ENCODE results near the gene SOX5. TPM values are rescaled to one million over a fixed set of nuclear protein-coding genes. Genes with fewer than 3 reads are reported as not detected.
"Not testable (repeated sequence)": the region's sequence is repeated elsewhere in the genome, so short reads cannot be mapped to it uniquely, and the experiment has no call there.

SOX5 gene
- total RNA-seq, 5 donors from 2014 or later (not counting 1 experiment from before 2014, with no cell fraction given): 0.10 to 1.1 (median 0.39) TPM; not detected in 1

- no peaks in the 10 kb centered on the region for H3K4me1 Mint-ChIP-seq
- Histone ChIP-seq H3K27ac (ENCODE audit: low read length) (no peak overlapping the region), H3K27me3 (replicated peaks in 1 of 2; ENCODE audit: control insufficient read depth in 2 of 2, extremely low read depth in 1 of 2, insufficient read depth in 2 of 2, low read length in 1 of 2) (no peaks in the 10 kb centered on the region), H3K9me3 (no peaks in the 10 kb centered on the region), H3K36me3 (ENCODE audit: control insufficient read depth in 2 of 2, extremely low read depth in 1 of 2, insufficient read depth in 1 of 2, low read length in 1 of 2) (no peaks in the 10 kb centered on the region), H3K4me1 (ENCODE audit: control insufficient read depth in 1 of 2, extremely low read depth in 1 of 2, insufficient read depth in 2 of 2, low read length in 2 of 2) (no peaks in the 10 kb centered on the region), H3K4me3 (ENCODE audit: control insufficient read depth in 1 of 2, extremely low read depth in 1 of 2, low read length in 1 of 2) (no peak overlapping the region)
- H3K9me3 Mint-ChIP-seq: no peaks in the 10 kb centered on the region
- no peak for DNase-seq
- ATAC-seq (replicated peaks in 1 of 4): no peak
- CTCF ChIA-PET: no interaction called here
- POLR2A ChIA-PET: no interaction called here
- H3K27ac Mint-ChIP-seq: no peak overlapping the region
- no peaks in the 10 kb centered on the region for H3K27me3 Mint-ChIP-seq
- H3K4me3 Mint-ChIP-seq: no peak overlapping the region
- no peaks in the 10 kb centered on the region for H3K36me3 Mint-ChIP-seq
- 100% methylated on average over 1 of the region's 3 CpGs for WGBS (ENCODE audit: insufficient coverage)
Observed at GRCh38 chr12:23887055-23887835, 62.2 kb downstream of the SOX5 start.

GRCh38 chr12:23885394-23885793 is 64.1 kb downstream of the SOX5 start:
- H3K36me3 Mint-ChIP-seq: no peaks in the 10 kb centered on the region
- DNase-seq (no peak), ATAC-seq (replicated peaks in 1 of 4) (no peak)
- H3K27me3 Mint-ChIP-seq: no peaks in the 10 kb centered on the region
- Histone ChIP-seq H3K9me3 (no peaks in the 10 kb centered on the region), H3K4me1 (ENCODE audit: control insufficient read depth in 1 of 2, extremely low read depth in 1 of 2, insufficient read depth in 2 of 2, low read length in 2 of 2) (no peaks in the 10 kb centered on the region), H3K27me3 (replicated peaks in 1 of 2; ENCODE audit: control insufficient read depth in 2 of 2, extremely low read depth in 1 of 2, insufficient read depth in 2 of 2, low read length in 1 of 2) (no peaks in the 10 kb centered on the region), H3K27ac (ENCODE audit: low read length) (no peak overlapping the region), H3K36me3 (ENCODE audit: control insufficient read depth in 2 of 2, extremely low read depth in 1 of 2, insufficient read depth in 1 of 2, low read length in 1 of 2) (no peaks in the 10 kb centered on the region), H3K4me3 (ENCODE audit: control insufficient read depth in 1 of 2, extremely low read depth in 1 of 2, low read length in 1 of 2) (no peak overlapping the region)
- H3K9me3 Mint-ChIP-seq: no peaks in the 10 kb centered on the region
- ChIA-PET CTCF (no interaction called here), POLR2A (no interaction called here)
- H3K27ac Mint-ChIP-seq: no peak overlapping the region
- H3K4me3 Mint-ChIP-seq: no peak overlapping the region
- no CpG with 5 or more reads among the region's 2 CpGs for WGBS (ENCODE audit: insufficient coverage)
- H3K4me1 Mint-ChIP-seq: no peaks in the 10 kb centered on the region

GRCh38 chr12:23884909-23885308 is 64.6 kb downstream of the SOX5 start:
- WGBS (ENCODE audit: insufficient coverage): no CpG with 5 or more reads among the region's 3 CpGs
- no peaks in the 10 kb centered on the region for H3K4me1 Mint-ChIP-seq
- CTCF ChIA-PET: no interaction called here
- POLR2A ChIA-PET: no interaction called here
- H3K27ac Mint-ChIP-seq: no peak overlapping the region
- no peak for ATAC-seq (replicated peaks in 1 of 4)
- Histone ChIP-seq H3K4me3 (ENCODE audit: control insufficient read depth in 1 of 2, extremely low read depth in 1 of 2, low read length in 1 of 2) (no peak overlapping the region), H3K4me1 (ENCODE audit: control insufficient read depth in 1 of 2, extremely low read depth in 1 of 2, insufficient read depth in 2 of 2, low read length in 2 of 2) (no peaks in the 10 kb centered on the region), H3K27ac (ENCODE audit: low read length) (no peak overlapping the region), H3K9me3 (no peaks in the 10 kb centered on the region), H3K36me3 (ENCODE audit: control insufficient read depth in 2 of 2, extremely low read depth in 1 of 2, insufficient read depth in 1 of 2, low read length in 1 of 2) (no peaks in the 10 kb centered on the region), H3K27me3 (replicated peaks in 1 of 2; ENCODE audit: control insufficient read depth in 2 of 2, extremely low read depth in 1 of 2, insufficient read depth in 2 of 2, low read length in 1 of 2) (no peaks in the 10 kb centered on the region)
- DNase-seq: no peak
- no peak overlapping the region for H3K4me3 Mint-ChIP-seq
- no peaks in the 10 kb centered on the region for H3K36me3 Mint-ChIP-seq
- H3K9me3 Mint-ChIP-seq: no peaks in the 10 kb centered on the region
- no peaks in the 10 kb centered on the region for H3K27me3 Mint-ChIP-seq

- Mint-ChIP-seq H3K27me3 (no peaks in the 10 kb centered on the region), H3K36me3 (no peaks in the 10 kb centered on the region), H3K4me1 (no peaks in the 10 kb centered on the region), H3K4me3 (no peak overlapping the region), H3K9me3 (peaks cover 0 to 7% (median under 1%) of the 10 kb centered on the region in 3 donors), H3K27ac (no peak overlapping the region)
- ChIA-PET CTCF (interaction anchor here in 1 of 2 donors (0.6 kb wide), 1 partner anchor 17 kb away, joined by 4 read pairs; no protein-coding TSS in a partner anchor), POLR2A (no interaction called here)
- H3K4me3 ChIP-seq (ENCODE audit: control insufficient read depth in 1 of 2, extremely low read depth in 1 of 2, low read length in 1 of 2): no peak overlapping the region
- DNase-seq (no peak), ATAC-seq (replicated peaks in 1 of 4) (no peak)
- H3K9me3 ChIP-seq: no peaks in the 10 kb centered on the region
- H3K27ac ChIP-seq (ENCODE audit: low read length): no peak overlapping the region
- H3K36me3 ChIP-seq (ENCODE audit: control insufficient read depth in 2 of 2, extremely low read depth in 1 of 2, insufficient read depth in 1 of 2, low read length in 1 of 2): no peaks in the 10 kb centered on the region
- H3K4me1 ChIP-seq (ENCODE audit: control insufficient read depth in 1 of 2, extremely low read depth in 1 of 2, insufficient read depth in 2 of 2, low read length in 2 of 2): no peaks in the 10 kb centered on the region
- WGBS (ENCODE audit: insufficient coverage): 87% methylated on average over 4 of the region's 5 CpGs
- H3K27me3 ChIP-seq (replicated peaks in 1 of 2; ENCODE audit: control insufficient read depth in 2 of 2, extremely low read depth in 1 of 2, insufficient read depth in 2 of 2, low read length in 1 of 2): no peaks in the 10 kb centered on the region
Observed at GRCh38 chr12:23880988-23881387, 68.5 kb downstream of the SOX5 start.

- H3K27ac Mint-ChIP-seq; H3K9me3 ChIP-seq; H3K4me3 ChIP-seq (ENCODE audit: control insufficient read depth in 1 of 2, extremely low read depth in 1 of 2, low read length in 1 of 2); H3K4me3 Mint-ChIP-seq; H3K4me1 ChIP-seq (ENCODE audit: control insufficient read depth in 1 of 2, extremely low read depth in 1 of 2, insufficient read depth in 2 of 2, low read length in 2 of 2); H3K9me3 Mint-ChIP-seq; H3K36me3 ChIP-seq (ENCODE audit: control insufficient read depth in 2 of 2, extremely low read depth in 1 of 2, insufficient read depth in 1 of 2, low read length in 1 of 2); H3K4me1 Mint-ChIP-seq; H3K36me3 Mint-ChIP-seq; CTCF ChIA-PET; H3K27ac ChIP-seq (ENCODE audit: low read length); H3K27me3 Mint-ChIP-seq; POLR2A ChIA-PET; H3K27me3 ChIP-seq (replicated peaks in 1 of 2; ENCODE audit: control insufficient read depth in 2 of 2, extremely low read depth in 1 of 2, insufficient read depth in 2 of 2, low read length in 1 of 2); ATAC-seq (replicated peaks in 1 of 4); DNase-seq: not testable (repeated sequence)
- WGBS (ENCODE audit: insufficient coverage): no CpG with 5 or more reads among the region's 1 CpG
Observed at GRCh38 chr12:23876618-23877017, 72.9 kb downstream of the SOX5 start.

- ATAC-seq (replicated peaks in 1 of 4) (no peak), DNase-seq (no peak)
- POLR2A ChIA-PET: no interaction called here
- no peak overlapping the region for H3K4me3 ChIP-seq (ENCODE audit: control insufficient read depth in 1 of 2, extremely low read depth in 1 of 2, low read length in 1 of 2)
- no peak overlapping the region for H3K27ac ChIP-seq (ENCODE audit: low read length)
- CTCF ChIA-PET: no interaction called here
- no peaks in the 10 kb centered on the region for H3K36me3 ChIP-seq (ENCODE audit: control insufficient read depth in 2 of 2, extremely low read depth in 1 of 2, insufficient read depth in 1 of 2, low read length in 1 of 2)
- Mint-ChIP-seq H3K4me1 (no peaks in the 10 kb centered on the region), H3K27me3 (no peaks in the 10 kb centered on the region), H3K4me3 (no peak overlapping the region), H3K36me3 (no peaks in the 10 kb centered on the region), H3K9me3 (peaks cover 9 to 11% (median 10%) of the 10 kb centered on the region in 3 donors), H3K27ac (no peak overlapping the region)
- no peaks in the 10 kb centered on the region for H3K27me3 ChIP-seq (replicated peaks in 1 of 2; ENCODE audit: control insufficient read depth in 2 of 2, extremely low read depth in 1 of 2, insufficient read depth in 2 of 2, low read length in 1 of 2)
- no peaks in the 10 kb centered on the region for H3K4me1 ChIP-seq (ENCODE audit: control insufficient read depth in 1 of 2, extremely low read depth in 1 of 2, insufficient read depth in 2 of 2, low read length in 2 of 2)
- no peaks in the 10 kb centered on the region for H3K9me3 ChIP-seq
Observed at GRCh38 chr12:23867794-23868193, 81.7 kb downstream of the SOX5 start.

GRCh38 chr12:23862701-23863100 is 86.8 kb downstream of the SOX5 start:
- Mint-ChIP-seq H3K27ac (no peak overlapping the region), H3K4me1 (no peaks in the 10 kb centered on the region), H3K4me3 (no peak overlapping the region), H3K36me3 (no peaks in the 10 kb centered on the region), H3K27me3 (no peaks in the 10 kb centered on the region), H3K9me3 (peaks cover 12 to 15% (median 14%) of the 10 kb centered on the region in 3 donors)
- POLR2A ChIA-PET: no interaction called here
- no peak overlapping the region for H3K27ac ChIP-seq (ENCODE audit: low read length)
- H3K4me3 ChIP-seq (ENCODE audit: control insufficient read depth in 1 of 2, extremely low read depth in 1 of 2, low read length in 1 of 2): no peak overlapping the region
- H3K9me3 ChIP-seq: no peaks in the 10 kb centered on the region
- no peaks in the 10 kb centered on the region for H3K4me1 ChIP-seq (ENCODE audit: control insufficient read depth in 1 of 2, extremely low read depth in 1 of 2, insufficient read depth in 2 of 2, low read length in 2 of 2)
- CTCF ChIA-PET: interaction anchor here in 1 of 2 donors (0.5 kb wide), 1 partner anchor 93 kb away, joined by 4 read pairs; no protein-coding TSS in a partner anchor
- H3K36me3 ChIP-seq (ENCODE audit: control insufficient read depth in 2 of 2, extremely low read depth in 1 of 2, insufficient read depth in 1 of 2, low read length in 1 of 2): no peaks in the 10 kb centered on the region
- no peak for ATAC-seq (replicated peaks in 1 of 4)
- no CpG with 5 or more reads among the region's 3 CpGs for WGBS (ENCODE audit: insufficient coverage)
- H3K27me3 ChIP-seq (replicated peaks in 1 of 2; ENCODE audit: control insufficient read depth in 2 of 2, extremely low read depth in 1 of 2, insufficient read depth in 2 of 2, low read length in 1 of 2): no peaks in the 10 kb centered on the region
- no peak for DNase-seq
